K562 (cell line): ENCODE measurements around the gene GNG3. TPM values are rescaled to one million over a fixed set of nuclear protein-coding genes. Genes with fewer than 3 reads are reported as not detected.

Experiments used
- ATAC-seq: fragments of 200-7000 bp; cut with Tn5 transposase; 3 replicates; pipeline ENCODE4 v1.9.1; 2020; ENCODE audit warnings: moderate library complexity
- BruUV-seq: library from RNA; stranded (reverse); fragments of 400-500 nt; replicated peaks from 2 replicates; lab custom pipeline; 2021; lab: Mats Ljungman, UMichigan
- CTCF ChIA-PET: fragments of 300-600 bp; formaldehyde crosslinking; extraction: SDS; loops from one replicate; lab custom pipeline; 2021; ENCODE audit warnings: low intra/inter-chr PET ratio; lab: Yijun Ruan, JAX
- POLR2A ChIA-PET: fragments of 300-600, 350-650 bp; sonication (Branson Sonifier 250); formaldehyde crosslinking; extraction: SDS; loops from one replicate; lab custom pipeline; 2021; ENCODE audit warnings: antibody characterized with exemption, inconsistent platforms; lab: Yijun Ruan, JAX
- DNase-seq, 4 experiments: peaks; one replicate each; pipeline versions ENCODE4 v3.0.0 to v3.0.0-alpha.2; 2011 to 2018; ENCODE audit warnings: low spot score in 3 of 4, mixed read lengths in 3 of 4; ENCODE audit errors: extremely low read depth in 1 of 4
- FAIRE-seq: peaks from 2 replicates; lab custom pipeline; 2011; peaks lifted over from hg19 to GRCh38; lab: Jason Lieb, UNC
- H2AFZ ChIP-seq: 2 replicates; pipeline ENCODE4 v1.6.0; 2011; ENCODE audit warnings: low read depth, low read length, control low read depth, inconsistent platforms
- H3K27ac ChIP-seq: fragments of 200-600 bp; 3 replicates; pipeline ENCODE4 v1.8.0; 2011; ENCODE audit warnings: low read depth, mild to moderate bottlenecking, control low read depth, inconsistent platforms, low read length, moderate library complexity, mixed read lengths; ENCODE audit errors: extremely low read depth
- H3K27me3 ChIP-seq, 2 experiments: fragments of 300-600 bp in 1 of 2; 2 replicates in 1 of 2; 3 replicates in 1 of 2; pipeline versions ENCODE4 v1.6.0 to v1.8.0; 2011; ENCODE audit warnings: inconsistent platforms in 2 of 2, low read length in 2 of 2, mild to moderate bottlenecking in 1 of 2, mixed read lengths in 1 of 2, moderate library complexity in 1 of 2; ENCODE audit not compliant: control insufficient read depth in 2 of 2, insufficient read depth in 2 of 2
- H3K36me3 ChIP-seq: fragments of 300-600 bp; 3 replicates; pipeline ENCODE4 v1.8.0; 2011; ENCODE audit warnings: mild to moderate bottlenecking, low read length, inconsistent platforms; ENCODE audit not compliant: control insufficient read depth, insufficient read depth
- H3K4me1 ChIP-seq, 2 experiments: fragments of 200-600 bp in 1 of 2; replicated peaks in 1 of 2; 2 replicates in 1 of 2; 3 replicates in 1 of 2; pipeline versions ENCODE4 v1.5.1 to v1.8.0; 2011; ENCODE audit warnings: inconsistent platforms in 2 of 2, low read length in 2 of 2, mild to moderate bottlenecking in 1 of 2, mixed read lengths in 1 of 2, moderate library complexity in 1 of 2; ENCODE audit not compliant: control insufficient read depth in 2 of 2, insufficient read depth in 2 of 2
- H3K4me2 ChIP-seq: 2 replicates; pipeline ENCODE4 v1.6.1; 2011; ENCODE audit warnings: low read length, control low read depth, inconsistent platforms, mixed read lengths; ENCODE audit not compliant: insufficient read depth
- H3K4me3 ChIP-seq: fragments of 200-600 bp; sonication (generic), shearing (Covaris generic); 2 replicates; pipeline ENCODE4 v1.5.1; 2016; ENCODE audit warnings: control low read depth, inconsistent platforms
- H3K79me2 ChIP-seq: fragments of 200-600 bp; 3 replicates; pipeline ENCODE4 v1.8.0; 2011; ENCODE audit warnings: low read length, inconsistent platforms; ENCODE audit not compliant: control insufficient read depth, insufficient read depth
- H3K9ac ChIP-seq, 2 experiments: 2 replicates each; pipeline versions ENCODE4 v1.6.0 to v1.6.1; 2011; ENCODE audit warnings: low read depth in 2 of 2, low read length in 2 of 2, control low read depth in 1 of 2, inconsistent platforms in 1 of 2, mild to moderate bottlenecking in 1 of 2, mixed read lengths in 1 of 2; ENCODE audit not compliant: insufficient read depth in 1 of 2
- H3K9me1 ChIP-seq: one replicate; pipeline ENCODE4 v1.6.0; 2011; ENCODE audit warnings: inconsistent platforms, mild to moderate bottlenecking, low read length, moderate library complexity; ENCODE audit not compliant: control insufficient read depth, insufficient read depth
- H3K9me3 ChIP-seq: replicated peaks from 2 replicates; pipeline ENCODE4 v1.5.1; 2011; ENCODE audit warnings: low read depth, low read length, inconsistent platforms; ENCODE audit not compliant: control insufficient read depth, insufficient read depth
- H4K20me1 ChIP-seq: replicated peaks from 2 replicates; pipeline ENCODE4 v1.6.1; 2011; ENCODE audit warnings: low read length, inconsistent platforms, mixed read lengths; ENCODE audit not compliant: control insufficient read depth, insufficient read depth
- ELF1 ChIP-seq: fragments of 200-800 bp; sonication (Bioruptor generic); IDR thresholded peaks from 2 replicates; pipeline ENCODE4 v1.6.1; 2016; ENCODE audit warnings: missing genetic modification characterization, missing compliant biosample characterization
- GABPB1 ChIP-seq: sonication (generic); formaldehyde crosslinking; IDR thresholded peaks from 2 replicates; pipeline ENCODE4 v1.8.0; 2022; ENCODE audit warnings: mild to moderate bottlenecking, missing genetic modification reagents
- HNRNPL ChIP-seq: fragments of 200-400 bp; formaldehyde crosslinking; IDR thresholded peaks from 2 replicates; pipeline ENCODE4 v1.6.1; 2017; ENCODE audit warnings: low read depth, mild to moderate bottlenecking, low read length
- KAT8 ChIP-seq: fragments of 450-650 bp; IDR thresholded peaks from 2 replicates; pipeline ENCODE4 v1.6.1; 2016; ENCODE audit warnings: low read depth, mild to moderate bottlenecking
- KLF13 ChIP-seq: fragments of 450-650 bp; IDR thresholded peaks from 2 replicates; pipeline ENCODE4 v1.6.1; 2016; ENCODE audit warnings: missing genetic modification characterization, low read depth, mild to moderate bottlenecking, missing compliant biosample characterization, moderate library complexity, borderline replicate concordance
- POLR2G ChIP-seq: fragments of 200-400 bp; formaldehyde crosslinking; IDR thresholded peaks from 2 replicates; pipeline ENCODE4 v1.6.1; 2017; ENCODE audit warnings: low read depth, mild to moderate bottlenecking, antibody characterized with exemption, low read length, moderate library complexity
- RFX5 ChIP-seq: IDR thresholded peaks from 2 replicates; pipeline ENCODE4 v1.6.1; 2011; ENCODE audit warnings: low read depth, mild to moderate bottlenecking, improper control_type of control experiment, low read length
- SREBF2 ChIP-seq: sonication (generic); formaldehyde crosslinking; IDR thresholded peaks from 2 replicates; pipeline ENCODE4 v1.4.0; 2020; ENCODE audit warnings: mild to moderate bottlenecking, missing genetic modification reagents
- TOE1 ChIP-seq, 2 experiments: fragments of 450-650 bp in 1 of 2; sonication (generic) in 1 of 2; formaldehyde crosslinking in 1 of 2; IDR thresholded peaks; 2 replicates each; pipeline versions ENCODE4 v1.7.1 to v1.8.0; 2016 to 2022; ENCODE audit warnings: borderline replicate concordance in 2 of 2, mild to moderate bottlenecking in 2 of 2, antibody characterized with exemption in 1 of 2, inconsistent platforms in 1 of 2, low read depth in 1 of 2, missing genetic modification reagents in 1 of 2, moderate library complexity in 1 of 2
- ZNF584 ChIP-seq: fragments of 200-800 bp; sonication (Bioruptor generic); IDR thresholded peaks from 2 replicates; pipeline ENCODE4 v1.6.1; 2016; ENCODE audit warnings: low read depth, mild to moderate bottlenecking, missing genetic modification characterization, missing compliant biosample characterization
- WGBS: fragments of 100-300 bp; shearing (Covaris generic); methylation state at CpG from one replicate; pipeline ENCODE4 v1.1.6; 2016; ENCODE audit warnings: low coverage, mixed read lengths; ENCODE audit not compliant: insufficient coverage; ENCODE audit errors: missing lambda C conversion rate; 5-methylcytosine and 5-hydroxymethylcytosine counted together
- in situ Hi-C: fragments of 300-500 bp; cut with MboI; formaldehyde crosslinking; loops from 4 replicates; pipeline ENCODE4 v1.15.0; 2018; ENCODE audit warnings: inconsistent platforms, mixed read lengths
- intact Hi-C: fragments of 100-400 bp; cut with micrococcal nuclease; formaldehyde crosslinking; loops from 2 replicates; pipeline ENCODE4 v1.14.2; 2022
- polyA plus RNA-seq, 8 experiments: library from polyadenylated mRNA; depleted of rRNA in 4 of 8; stranded (reverse) in 5 of 8; unstranded in 3 of 8; fragments of >200 nt; fragmentation: Nextera tagmentation in 2 of 8; fragmentation: Illumina TruSeq in 1 of 8; extraction: Ambion mirVana in 2 of 8; extraction: Trizol in 1 of 8; gene quantifications; 2 replicates each; pipeline versions ENCODE4 v1.2.1 to v1.2.3, GENCODE V29; 2011 to 2014; ENCODE audit warnings: inconsistent platforms in 1 of 8, missing spikeins in 1 of 8
- total RNA-seq, 7 experiments: library from RNA; depleted of rRNA in 6 of 7; stranded (reverse); fragments of >200 nt in 6 of 7; fragmentation: Illumina TruSeq in 2 of 7; extraction: Trizol in 2 of 7; gene quantifications; 2 replicates each; pipeline versions ENCODE4 v1.2.1 to v1.2.3, GENCODE V29; 2011 to 2021; ENCODE audit warnings: low replicate concordance in 1 of 7
- TF ChIP-seq, protein P1 (sequence below): fragments of 450-650 bp; IDR thresholded peaks from 2 replicates; pipeline ENCODE4 v1.6.1; 2016; ENCODE audit warnings: missing biosample characterization, missing genetic modification characterization
- TF ChIP-seq, protein P2 (sequence below): sonication (generic); formaldehyde crosslinking; IDR thresholded peaks from 2 replicates; pipeline ENCODE4 v1.8.1; 2023; ENCODE audit warnings: mild to moderate bottlenecking, missing genetic modification reagents
- TF ChIP-seq, protein P3 (sequence below): fragments of 250-450 bp; sonication (Bioruptor Pico); IDR thresholded peaks from 2 replicates; pipeline ENCODE4 v1.5.0; 2020; ENCODE audit warnings: mild to moderate bottlenecking
- TF ChIP-seq, protein P4 (sequence below): fragments of 450-650 bp; IDR thresholded peaks from 2 replicates; pipeline ENCODE4 v1.6.1; 2016; ENCODE audit warnings: low read depth, mild to moderate bottlenecking, moderate library complexity

GNG3 gene
- total and polyA plus RNA-seq, 9 of the 15 experiments (the other 6 are each of a cell fraction or from before 2014, with no cell fraction given), result 0.07 TPM; not detected in 8

DNA sequence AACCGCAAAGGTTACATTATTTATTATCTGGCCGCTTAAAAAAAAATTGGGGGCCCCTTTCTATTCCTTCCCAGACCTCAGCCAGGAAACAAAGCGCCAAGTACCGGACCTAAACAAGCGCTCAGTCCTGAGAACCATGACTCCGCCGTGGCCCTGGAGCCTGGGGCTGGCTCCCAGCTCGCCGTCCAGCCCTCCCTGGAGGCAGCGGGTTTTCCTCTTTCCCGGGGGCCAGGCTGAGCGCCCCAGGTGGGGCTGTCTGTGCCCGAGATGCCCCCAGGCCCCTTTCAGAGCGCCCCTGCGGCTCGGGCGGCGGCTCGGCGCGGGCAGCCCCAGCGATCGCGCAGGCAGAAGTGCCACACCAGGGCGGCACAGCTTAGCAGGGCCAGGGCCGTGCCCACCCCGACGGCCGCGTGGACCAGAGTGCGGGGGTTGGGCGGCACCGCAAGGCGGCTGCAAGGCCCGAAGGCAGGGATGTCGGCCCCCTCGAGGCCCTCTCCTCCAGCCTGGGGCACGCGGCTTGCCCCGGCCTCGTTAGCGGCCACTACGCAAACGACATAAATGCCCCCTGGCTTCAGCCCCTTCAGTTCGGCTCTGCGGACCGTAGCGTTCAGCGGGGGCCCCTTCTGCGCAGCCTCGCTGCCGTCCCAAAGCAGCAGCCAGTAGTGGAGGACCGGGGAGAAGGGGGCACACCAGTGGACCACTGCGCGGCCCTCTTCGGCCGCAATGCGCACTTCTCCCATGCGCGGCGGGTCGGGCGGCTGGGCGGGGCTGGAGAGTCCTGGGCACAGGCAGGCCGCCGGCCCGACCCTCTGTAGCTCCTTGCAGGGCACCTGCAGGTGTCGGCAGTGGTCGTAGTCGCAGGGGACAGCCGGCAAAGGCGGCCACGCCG is 19.7 kb upstream of the GNG3 start:
- WGBS, result 86% methylated on average over 30 of the region's 74 CpGs
- no peak for DNase-seq
- ATAC-seq, result no peak; the same call in 2 of the 3 replicates
- intact Hi-C loops (no loop called here), in situ Hi-C loops (no loop called here)
- Histone ChIP-seq H3K27ac (no peak overlapping the region), H3K27me3 (no peaks in the 10 kb centered on the region), H2AFZ (no peak overlapping the region), H3K36me3 (peaks cover 25% of the 10 kb centered on the region; the same call in 2 of the 3 replicates), H3K9ac (peak overlapping the region in 1 of 2 experiments; percentile 72; a peak in 2 of 4 replicates), H3K9me1 (no peaks in the 10 kb centered on the region), H3K4me3 (no peak overlapping the region), H4K20me1 (no peaks in the 10 kb centered on the region), H3K4me1 (peaks cover under 1 to 16% of the 10 kb centered on the region in 2 experiments; a peak in 3 of 5 replicates), H3K79me2 (no peaks in the 10 kb centered on the region), H3K4me2 (no peak overlapping the region), H3K9me3 (no peaks in the 10 kb centered on the region)
- CTCF ChIA-PET, result no interaction called here
- POLR2A ChIA-PET, result interaction anchor here (0.7 to 1.9 kb wide), 3 partner anchors 7 to 16 kb away, joined by 3 to 11 read pairs (median 3); partner anchors contain the start of gene UQCC3
- no peak for FAIRE-seq
- no TSS peak for BruUV-seq
- TF ChIP-seq GABPB1 (CRISPR knock-in tag), result 0 out of 2 replicates have a peak, but pooled peaks have one; percentile 16
- TF ChIP-seq POLR2G, result peak; percentile 69
- TF ChIP-seq TOE1 (IDR thresholded peaks at IDR 0.05; ENCODE audit: borderline replicate concordance), result no peak
- no peak for TF ChIP-seq TOE1 (CRISPR knock-in tag; IDR thresholded peaks at IDR 0.05; ENCODE audit: borderline replicate concordance, low read depth)
- TF ChIP-seq HNRNPL, result peak; percentile 44; the same call in 1 of the 2 replicates
- TF ChIP-seq, protein P1, sequence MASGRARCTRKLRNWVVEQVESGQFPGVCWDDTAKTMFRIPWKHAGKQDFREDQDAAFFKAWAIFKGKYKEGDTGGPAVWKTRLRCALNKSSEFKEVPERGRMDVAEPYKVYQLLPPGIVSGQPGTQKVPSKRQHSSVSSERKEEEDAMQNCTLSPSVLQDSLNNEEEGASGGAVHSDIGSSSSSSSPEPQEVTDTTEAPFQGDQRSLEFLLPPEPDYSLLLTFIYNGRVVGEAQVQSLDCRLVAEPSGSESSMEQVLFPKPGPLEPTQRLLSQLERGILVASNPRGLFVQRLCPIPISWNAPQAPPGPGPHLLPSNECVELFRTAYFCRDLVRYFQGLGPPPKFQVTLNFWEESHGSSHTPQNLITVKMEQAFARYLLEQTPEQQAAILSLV (tag), result no peak
- TF ChIP-seq, protein P2, sequence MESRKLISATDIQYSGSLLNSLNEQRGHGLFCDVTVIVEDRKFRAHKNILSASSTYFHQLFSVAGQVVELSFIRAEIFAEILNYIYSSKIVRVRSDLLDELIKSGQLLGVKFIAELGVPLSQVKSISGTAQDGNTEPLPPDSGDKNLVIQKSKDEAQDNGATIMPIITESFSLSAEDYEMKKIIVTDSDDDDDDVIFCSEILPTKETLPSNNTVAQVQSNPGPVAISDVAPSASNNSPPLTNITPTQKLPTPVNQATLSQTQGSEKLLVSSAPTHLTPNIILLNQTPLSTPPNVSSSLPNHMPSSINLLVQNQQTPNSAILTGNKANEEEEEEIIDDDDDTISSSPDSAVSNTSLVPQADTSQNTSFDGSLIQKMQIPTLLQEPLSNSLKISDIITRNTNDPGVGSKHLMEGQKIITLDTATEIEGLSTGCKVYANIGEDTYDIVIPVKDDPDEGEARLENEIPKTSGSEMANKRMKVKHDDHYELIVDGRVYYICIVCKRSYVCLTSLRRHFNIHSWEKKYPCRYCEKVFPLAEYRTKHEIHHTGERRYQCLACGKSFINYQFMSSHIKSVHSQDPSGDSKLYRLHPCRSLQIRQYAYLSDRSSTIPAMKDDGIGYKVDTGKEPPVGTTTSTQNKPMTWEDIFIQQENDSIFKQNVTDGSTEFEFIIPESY (CRISPR knock-in tag), result peak; percentile 86
- TF ChIP-seq, protein P3, sequence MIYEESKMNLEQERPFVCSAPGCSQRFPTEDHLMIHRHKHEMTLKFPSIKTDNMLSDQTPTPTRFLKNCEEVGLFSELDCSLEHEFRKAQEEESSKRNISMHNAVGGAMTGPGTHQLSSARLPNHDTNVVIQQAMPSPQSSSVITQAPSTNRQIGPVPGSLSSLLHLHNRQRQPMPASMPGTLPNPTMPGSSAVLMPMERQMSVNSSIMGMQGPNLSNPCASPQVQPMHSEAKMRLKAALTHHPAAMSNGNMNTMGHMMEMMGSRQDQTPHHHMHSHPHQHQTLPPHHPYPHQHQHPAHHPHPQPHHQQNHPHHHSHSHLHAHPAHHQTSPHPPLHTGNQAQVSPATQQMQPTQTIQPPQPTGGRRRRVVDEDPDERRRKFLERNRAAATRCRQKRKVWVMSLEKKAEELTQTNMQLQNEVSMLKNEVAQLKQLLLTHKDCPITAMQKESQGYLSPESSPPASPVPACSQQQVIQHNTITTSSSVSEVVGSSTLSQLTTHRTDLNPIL (CRISPR knock-in tag), result no peak
- TF ChIP-seq, protein P4, sequence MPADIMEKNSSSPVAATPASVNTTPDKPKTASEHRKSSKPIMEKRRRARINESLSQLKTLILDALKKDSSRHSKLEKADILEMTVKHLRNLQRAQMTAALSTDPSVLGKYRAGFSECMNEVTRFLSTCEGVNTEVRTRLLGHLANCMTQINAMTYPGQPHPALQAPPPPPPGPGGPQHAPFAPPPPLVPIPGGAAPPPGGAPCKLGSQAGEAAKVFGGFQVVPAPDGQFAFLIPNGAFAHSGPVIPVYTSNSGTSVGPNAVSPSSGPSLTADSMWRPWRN, result no peak
- TF ChIP-seq KLF13 (tag), result no peak
- TF ChIP-seq RFX5, result no peak
- no peak for TF ChIP-seq ELF1 (tag)
- TF ChIP-seq ZNF584 (CRISPR knock-in tag), result no peak
- TF ChIP-seq SREBF2, result no peak
- TF ChIP-seq KAT8, result no peak
